Measurements from ENCODE around the gene ABLIM2.

DNA sequence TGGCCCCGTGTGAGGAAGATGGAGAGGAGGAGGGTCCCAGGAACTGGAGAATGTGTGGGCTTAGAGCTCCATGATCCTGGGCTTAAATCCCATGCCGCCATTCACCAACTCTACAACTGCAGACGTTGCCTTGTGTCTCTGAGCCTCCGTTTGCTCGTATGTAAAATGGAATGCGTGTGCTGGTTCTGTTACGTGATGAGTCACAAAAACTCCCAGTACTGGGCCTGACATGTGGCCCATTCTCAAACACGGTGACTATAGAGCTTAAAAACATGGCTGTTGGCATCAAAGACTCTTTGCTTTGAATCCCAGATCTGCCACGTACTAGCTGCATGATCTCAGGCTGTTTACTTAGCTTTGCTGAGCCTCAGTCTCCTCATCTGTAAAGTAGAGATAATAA lies 206.0 kb downstream of the ABLIM2 start:
- TF ChIP-seq POLR2AphosphoS5 (IDR thresholded peaks at IDR 0.05) (no peak), POLR2A (IDR thresholded peaks at IDR 0.05; ENCODE audit: low read depth) (no peak)
- TF ChIP-seq, protein P1, sequence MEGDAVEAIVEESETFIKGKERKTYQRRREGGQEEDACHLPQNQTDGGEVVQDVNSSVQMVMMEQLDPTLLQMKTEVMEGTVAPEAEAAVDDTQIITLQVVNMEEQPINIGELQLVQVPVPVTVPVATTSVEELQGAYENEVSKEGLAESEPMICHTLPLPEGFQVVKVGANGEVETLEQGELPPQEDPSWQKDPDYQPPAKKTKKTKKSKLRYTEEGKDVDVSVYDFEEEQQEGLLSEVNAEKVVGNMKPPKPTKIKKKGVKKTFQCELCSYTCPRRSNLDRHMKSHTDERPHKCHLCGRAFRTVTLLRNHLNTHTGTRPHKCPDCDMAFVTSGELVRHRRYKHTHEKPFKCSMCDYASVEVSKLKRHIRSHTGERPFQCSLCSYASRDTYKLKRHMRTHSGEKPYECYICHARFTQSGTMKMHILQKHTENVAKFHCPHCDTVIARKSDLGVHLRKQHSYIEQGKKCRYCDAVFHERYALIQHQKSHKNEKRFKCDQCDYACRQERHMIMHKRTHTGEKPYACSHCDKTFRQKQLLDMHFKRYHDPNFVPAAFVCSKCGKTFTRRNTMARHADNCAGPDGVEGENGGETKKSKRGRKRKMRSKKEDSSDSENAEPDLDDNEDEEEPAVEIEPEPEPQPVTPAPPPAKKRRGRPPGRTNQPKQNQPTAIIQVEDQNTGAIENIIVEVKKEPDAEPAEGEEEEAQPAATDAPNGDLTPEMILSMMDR (IDR thresholded peaks at IDR 0.05): no peak
